Left kidney (tissue), 2 donors: ENCODE measurements around the gene CST9L. TPM values are rescaled to one million over a fixed set of nuclear protein-coding genes. Genes with fewer than 3 reads are reported as not detected.
A peak's percentile ranks its signal among the peaks of the same experiment; 100 is the strongest.

Experiments
- DNase-seq: peaks from one replicate; pipeline ENCODE4 v3.0.0-alpha.2; 2013
- polyA plus RNA-seq: library from polyadenylated mRNA; unstranded; fragments of 120-200 nt; gene quantifications from one replicate; pipeline ENCODE4 v1.2.1, GENCODE V29; 2013; ENCODE audit not compliant: insufficient read length

Gene CST9L
- polyA plus RNA-seq, 1 donor = not detected

DNA sequence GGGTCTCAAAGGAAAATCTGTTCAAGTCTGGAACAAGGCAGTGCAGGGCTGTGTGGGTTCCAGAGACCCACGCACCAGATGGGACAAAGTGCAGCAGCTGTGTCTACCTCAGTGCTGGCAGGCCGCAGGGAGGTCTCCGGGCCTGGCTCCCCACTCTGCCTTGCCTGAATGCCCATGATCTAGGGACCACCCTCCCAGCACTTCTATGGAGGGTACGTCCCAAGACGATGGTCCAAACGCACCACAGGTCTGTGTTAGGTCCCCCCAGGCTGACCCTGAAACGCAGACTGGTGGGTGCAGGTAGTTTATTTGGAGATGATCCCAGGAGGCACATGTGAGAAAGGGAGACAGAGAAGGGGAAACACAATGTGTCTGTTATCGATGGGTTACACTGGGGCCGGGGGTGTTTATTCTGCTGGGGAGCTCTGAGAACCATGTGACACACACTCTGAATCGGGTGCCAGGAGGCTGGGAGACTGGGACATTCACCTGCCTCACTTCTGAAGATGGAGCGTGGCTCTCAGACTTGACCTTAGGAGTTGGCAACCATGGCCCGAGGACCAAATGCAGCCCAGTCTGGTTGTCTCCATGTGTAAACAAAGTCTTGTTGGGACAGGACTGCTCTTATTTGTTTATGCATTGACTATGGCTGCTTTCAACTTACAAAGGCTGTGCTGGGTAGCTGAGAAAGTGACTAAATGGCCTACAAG is 21.7 kb downstream of the CST9L start:
- DNase-seq = no peak

DNA sequence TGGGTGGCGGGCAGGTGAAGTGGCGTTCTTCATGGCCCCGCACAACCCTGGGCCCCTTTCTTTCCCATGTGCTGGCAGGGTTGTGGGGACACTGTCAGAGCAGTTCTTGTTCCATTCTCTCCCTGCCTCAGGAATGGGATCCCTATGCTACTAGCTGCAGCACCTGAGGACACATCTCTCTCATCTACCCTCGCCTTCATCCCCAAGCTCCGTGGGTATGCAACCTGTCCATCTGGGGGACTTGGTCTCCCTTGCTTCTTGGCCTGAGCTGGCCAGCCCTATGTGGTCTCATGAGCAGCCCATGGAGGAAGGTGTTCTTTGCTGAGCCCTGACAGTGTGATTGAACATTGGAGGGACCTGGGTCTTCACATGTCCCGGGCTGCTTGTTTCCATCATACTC is 24.2 kb downstream of the CST9L start:
- DNase-seq = no peak

DNA sequence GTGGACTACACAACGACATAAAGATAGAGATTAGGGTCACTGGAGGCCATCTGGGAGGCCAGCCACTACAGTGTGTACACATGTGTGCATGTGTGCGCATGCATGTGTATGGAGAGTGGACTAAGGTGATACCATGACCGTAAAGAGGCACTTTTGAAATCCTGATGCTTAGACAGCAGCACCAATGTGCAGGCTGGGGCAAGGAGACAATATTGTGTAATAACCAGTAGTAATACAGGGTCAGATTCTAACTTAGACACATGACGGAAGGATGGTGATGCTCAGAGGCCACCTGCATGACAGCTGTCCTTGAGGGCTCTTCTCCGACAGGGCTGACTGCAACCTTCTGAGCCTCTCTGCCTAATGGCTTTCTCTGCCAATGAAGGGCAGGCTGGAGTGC is 25.5 kb downstream of the CST9L start:
- DNase-seq = no peak

DNA sequence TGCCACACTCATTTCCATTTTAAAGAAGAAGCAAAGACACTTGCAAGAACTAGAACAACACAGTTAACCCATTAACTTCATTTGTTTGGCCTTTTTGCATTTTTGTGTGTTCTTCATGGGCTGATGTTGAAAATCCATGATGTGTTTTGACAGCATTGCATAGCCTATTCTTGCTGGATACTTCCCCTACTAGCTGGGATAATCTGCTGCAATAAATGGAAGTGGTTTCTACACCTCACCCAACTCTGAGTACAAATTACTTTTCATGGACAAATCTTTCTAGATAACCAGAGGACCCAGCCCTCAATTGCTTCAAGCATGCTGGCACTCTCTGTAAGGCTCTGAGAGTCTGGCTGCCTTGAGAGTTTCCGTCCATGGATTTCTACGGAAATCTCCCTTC is 26.5 kb downstream of the CST9L start:
- DNase-seq = no peak

DNA sequence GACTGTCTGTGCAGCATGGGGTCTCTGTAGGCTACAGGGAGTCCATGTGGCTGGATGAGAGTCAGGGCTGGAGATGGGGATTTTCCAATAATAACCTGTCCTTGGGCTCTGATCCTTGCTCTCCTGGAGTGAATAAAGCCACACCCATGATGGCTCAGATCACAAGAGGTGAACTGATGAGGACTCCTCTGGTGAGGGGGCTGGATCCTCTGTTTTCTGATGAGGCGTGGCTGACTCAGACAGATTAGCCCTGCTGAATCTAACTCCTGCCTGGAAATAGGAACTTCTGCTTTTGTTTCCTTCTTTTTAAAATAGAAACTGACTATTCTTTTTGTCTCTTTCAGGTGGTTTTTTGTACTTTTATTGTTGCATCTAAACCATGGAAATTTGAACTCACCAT is 27.0 kb downstream of the CST9L start:
- no peak for DNase-seq

DNA sequence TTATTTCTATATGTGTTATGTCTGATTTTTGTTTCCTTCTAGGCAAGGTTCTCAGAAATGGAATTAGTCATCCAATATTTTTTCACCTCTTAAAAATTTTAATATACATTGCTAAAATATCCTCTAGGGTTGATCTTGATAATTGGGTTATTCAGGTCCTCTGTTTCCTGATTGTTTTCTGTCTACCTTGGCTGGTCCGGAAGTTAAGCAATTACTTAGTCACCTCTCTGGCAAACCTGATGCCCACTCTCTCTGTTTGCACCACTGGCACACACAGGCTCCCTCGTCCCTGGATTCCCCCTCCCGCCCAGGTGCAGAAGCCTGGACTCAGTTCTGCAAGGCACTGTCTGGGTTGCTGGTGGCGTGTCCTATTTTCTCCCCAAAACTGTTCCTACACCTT is 27.7 kb downstream of the CST9L start:
- DNase-seq = no peak

DNA sequence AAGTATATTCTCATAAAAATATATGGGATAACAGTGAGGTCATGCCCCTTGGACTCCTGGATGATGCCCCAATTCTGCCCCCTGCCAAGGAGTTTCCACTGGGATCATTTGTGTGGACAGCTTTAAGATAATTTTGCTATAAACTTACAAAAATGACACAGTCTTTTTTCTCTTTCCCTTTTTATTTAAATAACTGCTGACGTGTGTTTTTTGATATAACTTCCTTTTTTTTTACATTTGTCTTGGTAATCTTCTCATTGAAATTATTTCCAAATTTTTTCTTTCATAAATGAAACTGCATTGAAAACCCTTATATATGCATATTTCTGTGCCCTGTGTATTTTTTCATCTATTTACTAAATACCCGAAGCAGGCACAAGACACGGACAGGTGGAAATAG is 31.3 kb downstream of the CST9L start:
- DNase-seq = no peak

DNA sequence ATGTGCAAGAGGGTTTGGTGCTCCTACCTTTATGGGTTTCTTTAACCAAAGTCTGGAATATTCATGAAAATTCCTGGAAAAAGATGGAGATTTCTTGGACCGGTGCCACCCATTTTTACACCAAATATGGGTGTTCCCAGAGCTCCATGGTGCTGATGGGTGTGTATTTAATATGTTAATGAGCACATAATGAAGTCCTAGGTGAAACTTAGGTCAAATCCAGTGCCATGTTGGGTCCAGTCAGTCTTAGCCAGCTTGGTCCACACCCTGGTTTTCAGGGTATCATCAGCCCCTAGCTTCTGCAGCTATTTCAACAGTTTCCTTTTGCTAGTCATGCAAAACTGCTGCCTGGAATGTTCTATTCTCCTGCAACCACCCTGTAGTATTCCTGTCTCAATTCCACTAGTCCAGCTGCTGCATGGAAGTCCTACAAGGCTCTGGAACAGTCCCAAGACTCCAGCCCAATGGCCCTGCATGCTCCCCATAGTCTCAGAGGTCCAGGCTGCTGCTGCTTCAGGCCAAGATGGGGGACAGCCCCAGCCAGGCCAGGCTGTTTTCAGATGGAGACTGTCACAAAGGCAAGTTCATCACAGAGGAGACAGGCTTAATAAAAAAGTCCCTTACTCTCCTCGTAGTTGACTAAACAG is 31.8 kb downstream of the CST9L start:
- DNase-seq = no peak

DNA sequence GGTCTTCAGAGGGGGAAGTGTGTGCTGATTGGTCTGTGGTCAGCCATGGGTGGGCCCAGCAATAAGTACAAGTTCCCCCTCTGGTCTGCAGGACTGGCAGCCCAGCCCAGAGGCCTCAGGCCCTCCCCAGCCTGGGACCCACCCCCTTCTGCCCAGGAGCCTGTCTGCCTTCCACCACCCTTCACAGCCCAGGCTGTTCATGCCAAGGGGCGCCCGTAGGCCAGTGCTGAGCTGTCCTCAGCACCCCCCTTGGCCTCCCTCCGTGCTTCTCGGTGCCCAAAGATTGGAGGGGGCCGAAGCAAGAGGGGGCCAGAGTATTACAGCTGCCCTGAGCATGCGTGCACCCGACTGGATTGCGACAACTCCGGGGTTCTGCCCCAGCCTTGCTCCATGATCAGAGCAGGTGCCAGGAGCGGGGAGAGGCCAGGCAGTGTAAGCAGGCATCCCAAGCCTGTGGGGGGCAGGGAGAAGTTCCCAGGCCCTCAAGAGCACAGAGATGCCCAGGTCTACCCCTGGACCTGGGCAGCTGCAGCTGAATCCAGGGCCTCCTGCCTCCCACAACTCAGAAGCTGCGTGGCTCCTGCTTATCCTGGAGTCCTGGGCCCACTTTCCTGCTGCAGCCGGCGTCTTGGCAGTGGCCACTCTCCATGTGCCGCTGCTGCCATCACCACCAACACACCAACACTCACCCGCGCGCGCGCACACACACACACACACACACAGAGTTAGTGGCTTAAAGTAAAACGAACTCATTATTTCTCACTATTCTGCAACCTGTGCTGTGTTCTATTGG is 33.3 kb downstream of the CST9L start:
- no peak for DNase-seq

DNA sequence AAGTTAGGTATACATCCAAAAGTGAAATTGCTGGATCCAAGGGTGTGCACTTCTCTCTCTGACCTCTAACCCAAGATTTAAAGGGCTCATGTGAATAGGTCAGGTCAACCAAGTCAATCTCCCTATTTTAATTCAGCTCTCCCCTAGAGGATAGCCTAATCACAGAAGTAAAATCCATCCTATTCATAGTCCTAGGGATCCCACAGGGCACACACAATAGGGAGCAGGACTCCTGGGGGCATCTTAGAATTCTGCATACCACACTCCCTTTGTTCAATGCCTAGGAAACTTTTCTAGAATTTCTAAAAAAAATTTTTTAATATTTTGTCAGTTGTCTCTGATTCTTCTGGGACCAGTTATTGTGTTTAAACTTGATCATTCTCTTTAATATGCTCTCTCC is 35.1 kb downstream of the CST9L start:
- DNase-seq = no peak

DNA sequence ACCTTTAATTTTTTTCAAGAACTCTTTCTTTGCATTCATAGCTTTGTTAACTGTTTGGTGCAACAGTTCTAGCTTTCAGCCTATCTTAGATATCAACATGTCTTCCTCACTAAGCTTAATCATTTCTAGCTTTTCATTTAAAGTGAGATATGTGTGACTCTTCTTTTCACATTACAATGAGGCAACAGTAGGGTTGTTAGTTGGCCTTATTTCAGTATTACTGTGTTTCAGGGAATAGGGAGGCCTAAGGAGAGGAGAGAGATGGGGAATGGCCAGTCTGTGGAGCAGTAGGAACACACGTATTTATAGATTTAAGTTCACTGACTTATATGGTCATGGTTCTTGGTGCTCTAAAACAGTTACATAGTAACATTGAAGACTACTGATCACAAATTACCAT is 35.8 kb downstream of the CST9L start:
- DNase-seq = no peak

DNA sequence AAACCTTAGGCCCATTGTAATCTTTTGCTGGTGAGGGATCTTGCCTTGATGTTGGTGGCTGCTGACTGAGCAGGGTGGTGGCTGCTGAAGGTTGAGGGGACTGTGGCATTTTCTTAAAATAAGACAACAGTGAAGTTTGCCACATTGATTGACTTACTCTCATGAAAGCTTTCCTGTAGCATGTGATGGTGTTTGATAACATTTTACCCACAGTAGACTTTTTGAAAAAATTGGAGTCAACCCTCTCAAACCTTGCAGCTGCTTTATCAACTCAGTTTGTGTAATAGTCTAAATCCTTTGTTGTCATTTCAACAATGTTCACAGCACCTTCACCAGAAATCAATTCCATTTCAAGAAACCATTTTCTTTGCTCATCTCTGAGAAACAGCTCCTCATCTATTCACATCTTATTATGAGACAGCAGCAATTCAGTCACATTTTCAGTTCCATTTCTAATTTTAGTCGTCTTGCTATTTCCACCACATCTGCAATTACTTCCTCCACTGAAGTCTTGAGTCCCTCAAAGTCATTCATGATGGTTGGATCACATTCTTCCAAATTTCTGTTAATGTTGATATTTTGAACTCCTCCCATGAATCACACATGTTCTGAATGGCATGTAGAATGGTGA is 37.2 kb downstream of the CST9L start:
- DNase-seq = no peak

DNA sequence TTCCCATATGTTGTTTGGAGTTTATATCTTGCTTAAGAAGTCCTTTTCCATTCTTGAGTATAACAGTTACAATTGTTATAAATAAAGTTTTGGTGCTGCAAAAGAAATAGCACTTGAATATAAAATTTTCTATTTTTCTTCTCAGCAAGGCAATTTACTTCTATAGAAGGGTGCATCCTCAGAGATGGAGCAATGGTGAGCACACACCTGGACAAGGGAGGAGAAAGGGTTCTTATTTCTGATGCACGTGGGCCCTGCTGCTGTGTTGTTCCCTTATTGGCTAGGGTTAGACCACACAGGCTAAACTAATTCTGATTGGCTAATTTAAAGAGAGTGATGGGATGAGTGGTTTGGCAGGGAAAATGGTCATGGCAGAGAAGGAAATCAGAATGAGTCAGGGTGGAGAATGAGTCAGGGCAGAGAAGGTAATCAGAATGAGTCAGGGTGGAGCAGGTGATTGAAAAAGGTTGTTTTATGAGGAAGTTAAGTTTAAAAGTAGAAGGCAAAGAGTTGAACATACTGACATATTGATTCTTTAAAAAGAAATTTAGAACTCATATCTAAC is 39.3 kb downstream of the CST9L start:
- DNase-seq = no peak

DNA sequence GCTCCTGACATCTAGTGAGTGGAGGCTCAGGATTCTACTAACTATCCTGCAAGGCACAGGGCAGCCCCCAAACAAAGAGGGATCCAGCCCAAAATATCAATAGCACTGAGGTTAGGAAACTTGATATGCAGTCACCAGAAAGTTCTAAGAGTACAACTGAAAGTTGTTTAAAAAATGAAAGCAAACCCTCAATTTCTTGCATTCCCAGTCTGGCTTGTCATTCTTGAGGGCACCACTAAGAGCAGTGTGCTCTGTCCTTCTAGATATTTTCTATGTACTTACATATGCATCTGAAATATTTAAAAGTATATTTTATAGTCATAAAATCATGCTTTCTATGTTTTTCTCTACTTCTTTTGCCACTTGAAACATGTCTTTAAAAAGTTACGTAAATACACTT is 41.4 kb downstream of the CST9L start:
- DNase-seq = no peak

DNA sequence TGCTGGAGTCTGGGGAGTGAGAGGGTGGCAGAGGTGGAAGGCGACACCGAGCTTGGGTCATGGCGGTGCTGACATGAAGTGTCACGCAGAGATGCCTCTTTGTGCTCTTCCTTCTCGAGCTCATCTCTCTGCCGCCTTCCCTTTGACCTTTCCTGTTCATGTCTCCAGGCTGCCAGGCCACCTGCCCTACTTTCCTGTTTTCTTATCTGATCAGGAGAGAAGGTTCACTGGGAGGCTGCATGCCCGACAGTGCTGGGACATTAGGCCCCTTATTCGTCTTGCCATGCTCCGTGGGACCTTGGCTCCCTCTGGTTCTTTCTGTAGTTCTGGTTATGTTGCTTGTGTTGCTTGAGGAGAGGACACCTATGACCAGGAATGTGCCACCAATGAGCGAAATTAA is 44.1 kb downstream of the CST9L start:
- no peak for DNase-seq

DNA sequence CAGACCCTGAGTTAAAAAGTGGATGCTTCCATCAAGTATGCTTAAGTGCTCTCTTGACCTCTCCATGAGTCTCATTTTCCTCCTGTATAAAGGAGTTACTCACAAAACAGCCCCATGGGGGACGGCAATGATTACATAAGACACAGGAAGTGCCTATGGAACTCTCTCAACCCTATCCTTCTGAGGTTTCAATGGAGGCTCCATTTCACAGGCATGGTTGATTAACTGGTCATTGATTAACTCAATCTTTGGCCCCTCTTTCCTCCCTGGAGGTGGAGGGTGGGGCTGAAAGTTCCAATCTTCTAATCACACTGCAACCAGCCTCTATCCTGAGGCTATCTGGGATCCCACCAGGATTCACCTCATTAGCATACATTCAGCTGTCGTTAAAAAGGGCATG is 48.1 kb downstream of the CST9L start:
- DNase-seq = peak; percentile 37

DNA sequence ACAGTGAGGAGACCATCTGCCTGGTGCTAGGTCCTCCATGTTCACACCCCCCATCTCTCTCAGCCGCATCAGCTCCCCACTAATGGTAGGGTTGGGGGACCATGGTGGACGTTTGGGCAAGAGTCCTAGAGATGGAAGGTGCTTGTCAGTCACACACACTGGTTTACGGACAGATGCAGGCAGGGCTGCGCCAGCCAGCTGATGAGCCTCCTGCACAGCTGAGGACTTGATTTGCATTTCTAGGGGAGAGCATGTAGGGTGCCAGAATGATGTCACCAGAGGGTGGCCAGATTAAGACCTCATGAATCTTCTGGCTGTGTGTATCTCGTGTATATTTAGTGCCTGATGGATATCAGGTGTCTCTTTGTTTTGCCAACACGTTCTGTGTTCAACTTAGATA is 48.7 kb downstream of the CST9L start:
- no peak for DNase-seq

DNA sequence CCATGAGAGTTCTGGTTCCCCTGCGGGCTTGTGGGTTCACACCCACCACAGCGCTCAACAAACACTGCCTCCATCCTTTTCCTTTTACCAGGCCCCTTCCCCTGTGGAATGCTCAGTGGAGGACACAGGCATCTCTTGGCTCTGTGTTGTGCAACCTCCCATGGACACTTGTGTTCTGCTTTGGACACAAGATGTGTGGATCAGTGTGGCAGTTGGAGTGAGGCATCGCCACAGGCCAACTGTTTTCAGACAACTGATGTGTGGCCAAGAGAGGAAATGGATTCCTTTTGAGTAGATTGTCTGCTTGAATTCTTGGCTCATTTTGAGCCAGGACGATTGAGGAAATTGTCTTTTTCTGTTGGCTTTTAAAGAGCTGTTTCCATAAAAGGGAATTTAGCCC is 50.6 kb downstream of the CST9L start:
- no peak for DNase-seq

DNA sequence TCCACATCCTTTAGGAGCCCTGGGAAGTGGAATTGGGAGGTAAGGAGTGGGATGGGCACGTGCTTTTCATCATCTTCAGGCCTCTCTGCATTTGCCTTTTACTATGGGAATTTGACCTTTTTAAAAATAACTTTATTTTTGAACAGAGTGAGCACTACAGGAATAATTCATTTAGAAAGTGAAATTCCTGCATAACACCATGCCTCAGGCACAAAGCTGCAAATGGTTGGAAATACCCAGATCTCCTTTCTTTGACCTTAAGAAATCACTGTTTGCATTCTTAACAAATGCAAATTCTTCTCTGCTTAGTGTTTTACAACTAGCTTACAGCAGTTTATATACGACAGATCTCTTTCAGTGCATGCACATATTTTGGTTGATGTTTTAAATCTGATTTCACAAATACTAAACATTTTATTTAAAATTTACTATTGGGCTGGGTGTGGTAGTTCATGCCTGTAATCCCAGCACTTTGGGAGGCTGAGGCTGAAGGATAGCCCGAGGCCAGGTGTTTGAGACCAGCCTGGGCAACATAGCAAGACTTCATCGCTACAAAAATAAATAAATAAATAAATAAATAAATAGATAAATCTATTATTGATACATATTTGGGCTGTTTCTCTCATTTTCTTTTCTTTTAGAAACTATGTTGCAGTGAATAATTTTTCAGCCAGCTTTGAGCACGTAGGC is 52.9 kb downstream of the CST9L start:
- DNase-seq = no peak

DNA sequence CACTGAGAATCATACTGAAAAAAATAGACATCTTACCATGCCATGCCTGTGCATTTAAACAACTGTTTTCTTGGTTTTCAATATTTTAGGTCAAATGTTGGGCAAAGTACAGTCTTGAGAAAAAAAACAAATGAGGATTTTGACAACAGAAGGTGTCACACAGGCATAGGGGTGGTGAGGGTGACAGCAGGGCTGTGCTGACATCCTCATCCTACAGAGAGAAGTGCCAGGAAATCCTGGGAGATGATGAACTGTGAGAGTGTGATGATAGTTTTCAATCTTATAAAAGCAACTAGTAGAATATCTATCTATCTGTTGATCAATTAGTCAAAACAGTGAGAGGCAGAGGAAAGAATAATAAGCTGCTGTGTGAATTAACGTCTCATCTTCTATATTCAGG is 53.4 kb downstream of the CST9L start:
- DNase-seq = no peak
